GM18502 (cell line): ENCODE results near the gene MYOD1.

Source experiments
- ATAC-seq: cut with Tn5 transposase; IDR thresholded peaks from one replicate; pipeline ENCODE4 v1.9.1; 2021; ENCODE audit warnings: mild to moderate bottlenecking; ENCODE audit not compliant: unreplicated experiment, poor library complexity

The MYOD1 gene

GRCh38 chr11:17767301-17767885 lies 48.0 kb downstream of the MYOD1 start:
- no peak for ATAC-seq

DNA sequence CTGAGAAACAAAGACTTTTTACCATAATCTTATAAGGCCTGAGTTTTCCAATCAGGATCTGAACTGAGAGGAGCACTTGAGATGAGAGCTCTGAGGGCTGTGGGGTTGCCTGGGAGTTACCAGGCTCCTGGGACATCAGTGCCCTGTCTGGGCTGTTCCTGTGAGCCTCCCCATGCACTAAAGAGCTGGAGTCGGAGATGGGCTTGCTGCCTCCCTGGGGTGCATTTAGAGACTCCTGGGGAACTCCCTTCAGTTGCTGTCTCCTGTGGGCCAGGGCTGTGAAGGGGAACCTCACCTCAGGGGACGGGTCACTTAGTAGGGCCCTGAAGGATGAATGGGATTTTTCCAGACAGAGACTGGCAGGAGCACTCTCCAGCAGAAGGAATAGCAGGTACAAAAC lies 48.5 kb downstream of the MYOD1 start:
- ATAC-seq: no peak

DNA sequence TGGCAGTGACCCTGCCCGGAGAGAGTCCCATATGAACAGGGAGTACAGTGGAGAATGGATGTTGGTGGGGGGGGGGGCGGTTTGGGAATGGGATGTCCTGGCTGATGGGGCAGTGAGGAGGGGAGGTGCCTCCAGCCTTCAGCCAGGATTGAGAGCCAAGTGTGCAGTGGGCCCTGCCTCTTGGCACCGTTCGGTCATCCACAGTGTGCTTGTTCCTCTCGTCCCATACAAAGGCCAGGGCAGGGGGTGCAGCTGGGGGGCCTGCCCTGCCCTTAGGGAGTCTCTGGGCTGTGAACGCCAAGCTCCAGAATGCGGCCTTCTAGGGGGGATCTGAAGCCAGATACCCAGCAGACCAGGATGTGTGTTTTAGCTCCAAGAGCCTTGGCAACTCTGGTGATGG lies 49.2 kb downstream of the MYOD1 start:
- ATAC-seq: no peak

- ATAC-seq: no peak
These were observed 49.8 kb downstream of the MYOD1 start for GRCh38 chr11:17769218-17769617.

- ATAC-seq: no peak
These were observed 50.8 kb downstream of the MYOD1 start for GRCh38 chr11:17770048-17770652.

- ATAC-seq: no peak
These were observed 51.5 kb downstream of the MYOD1 start for GRCh38 chr11:17770917-17771316.

GRCh38 chr11:17771415-17771814 lies 52.0 kb downstream of the MYOD1 start:
- no peak for ATAC-seq
